KMS-11 (cell line): Measurements from ENCODE around the gene YIF1A.
A peak's percentile ranks its signal among the peaks of the same experiment; 100 is the strongest.
"Not testable (repeated sequence)": the region's sequence is repeated elsewhere in the genome, so short reads cannot be mapped to it uniquely, and the experiment has no call there.

Experiments
- H2AFZ ChIP-seq: fragments of 200-600 bp; sonication (generic); 2 replicates; pipeline ENCODE4 v1.6.1; 2016; ENCODE audit warnings: antibody characterized with exemption, mixed run types, low read depth
- H3K27ac ChIP-seq: fragments of 200-600 bp; sonication (generic); 2 replicates; pipeline ENCODE4 v1.6.1; 2016; ENCODE audit warnings: mild to moderate bottlenecking, mixed run types
- H3K27me3 ChIP-seq: fragments of 200-600 bp; sonication (generic); 2 replicates; pipeline ENCODE4 v1.6.1; 2017; ENCODE audit warnings: mild to moderate bottlenecking, low read depth, mixed run types, moderate library complexity; ENCODE audit not compliant: insufficient read depth
- H3K36me3 ChIP-seq: fragments of 200-600 bp; sonication (generic); 2 replicates; pipeline ENCODE4 v1.6.1; 2017; ENCODE audit warnings: mild to moderate bottlenecking, mixed run types; ENCODE audit not compliant: insufficient read depth
- H3K4me1 ChIP-seq: fragments of 200-600 bp; sonication (generic); 2 replicates; pipeline ENCODE4 v1.6.1; 2016; ENCODE audit warnings: mild to moderate bottlenecking, low read depth, mixed run types; ENCODE audit not compliant: poor library complexity, severe bottlenecking
- H3K4me2 ChIP-seq: fragments of 200-600 bp; sonication (generic); 2 replicates; pipeline ENCODE4 v1.7.0; 2016; ENCODE audit warnings: mild to moderate bottlenecking, mixed run types
- H3K4me3 ChIP-seq: fragments of 200-600 bp; sonication (generic); IDR thresholded peaks from 2 replicates; pipeline ENCODE4 v1.6.1; 2017; ENCODE audit warnings: low read depth, low read length, mixed read lengths; ENCODE audit not compliant: insufficient read depth
- H3K79me2 ChIP-seq: fragments of 200-600 bp; sonication (generic); 2 replicates; pipeline ENCODE4 v1.6.1; 2016; ENCODE audit warnings: low read depth, mixed run types; ENCODE audit not compliant: insufficient read depth
- H3K9ac ChIP-seq: fragments of 200-600 bp; sonication (generic); 2 replicates; pipeline ENCODE4 v1.6.1; 2016; ENCODE audit warnings: mild to moderate bottlenecking, mixed run types
- H4K20me1 ChIP-seq: fragments of 200-600 bp; sonication (generic); 2 replicates; pipeline ENCODE4 v1.6.1; 2016; ENCODE audit warnings: mild to moderate bottlenecking, mixed run types; ENCODE audit not compliant: insufficient read depth
- TF ChIP-seq, protein P1 (sequence below): fragments of 200-600 bp; sonication (generic); conservative IDR thresholded peaks from 2 replicates; pipeline ENCODE4 v1.6.1; 2017; ENCODE audit warnings: low read depth, mild to moderate bottlenecking, antibody characterized with exemption, low read length, moderate library complexity, mixed read lengths

The YIF1A gene

GRCh38 chr11:66258473-66258893, 30.5 kb downstream of the YIF1A start:
- Histone ChIP-seq H3K27me3 (no peaks in the 10 kb centered on the region), H3K27ac (peak overlapping the region; percentile 49; the same call in 1 of the 2 replicates), H3K36me3 (no peaks in the 10 kb centered on the region), H3K79me2 (peaks cover 9% of the 10 kb centered on the region; the same call in 1 of the 2 replicates), H3K4me1 (peaks cover 15% of the 10 kb centered on the region), H3K4me2 (peak overlapping the region; percentile 99), H4K20me1 (no peaks in the 10 kb centered on the region), H3K4me3 (no peak overlapping the region), H2AFZ (peak overlapping the region; percentile 93; the same call in 1 of the 2 replicates), H3K9ac (peak overlapping the region; percentile 71)
- TF ChIP-seq, protein P1, sequence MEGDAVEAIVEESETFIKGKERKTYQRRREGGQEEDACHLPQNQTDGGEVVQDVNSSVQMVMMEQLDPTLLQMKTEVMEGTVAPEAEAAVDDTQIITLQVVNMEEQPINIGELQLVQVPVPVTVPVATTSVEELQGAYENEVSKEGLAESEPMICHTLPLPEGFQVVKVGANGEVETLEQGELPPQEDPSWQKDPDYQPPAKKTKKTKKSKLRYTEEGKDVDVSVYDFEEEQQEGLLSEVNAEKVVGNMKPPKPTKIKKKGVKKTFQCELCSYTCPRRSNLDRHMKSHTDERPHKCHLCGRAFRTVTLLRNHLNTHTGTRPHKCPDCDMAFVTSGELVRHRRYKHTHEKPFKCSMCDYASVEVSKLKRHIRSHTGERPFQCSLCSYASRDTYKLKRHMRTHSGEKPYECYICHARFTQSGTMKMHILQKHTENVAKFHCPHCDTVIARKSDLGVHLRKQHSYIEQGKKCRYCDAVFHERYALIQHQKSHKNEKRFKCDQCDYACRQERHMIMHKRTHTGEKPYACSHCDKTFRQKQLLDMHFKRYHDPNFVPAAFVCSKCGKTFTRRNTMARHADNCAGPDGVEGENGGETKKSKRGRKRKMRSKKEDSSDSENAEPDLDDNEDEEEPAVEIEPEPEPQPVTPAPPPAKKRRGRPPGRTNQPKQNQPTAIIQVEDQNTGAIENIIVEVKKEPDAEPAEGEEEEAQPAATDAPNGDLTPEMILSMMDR = peak; percentile 34; the same call in 1 of the 2 replicates

DNA sequence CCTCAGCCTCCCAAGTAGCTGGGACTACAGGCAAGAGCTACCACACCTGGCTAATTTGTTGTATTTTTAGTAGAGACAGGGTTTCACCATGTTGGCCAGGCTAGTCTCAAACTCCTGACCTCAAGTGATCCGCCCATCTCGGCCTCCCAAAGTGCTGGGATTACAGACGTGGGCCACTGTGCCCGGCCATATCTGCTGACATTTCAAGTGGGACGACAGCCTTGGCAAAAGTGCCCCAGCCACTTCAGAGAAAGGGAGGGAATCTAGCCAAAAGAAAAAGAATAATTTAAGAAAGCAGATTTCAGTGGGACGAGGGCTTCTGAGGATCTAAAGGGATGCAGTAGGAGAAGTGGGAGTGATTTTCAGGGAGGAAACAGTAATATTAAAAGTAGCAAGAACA, 35.9 kb downstream of the YIF1A start:
- H3K79me2 ChIP-seq, H3K36me3 ChIP-seq, H3K27ac ChIP-seq, H2AFZ ChIP-seq, H4K20me1 ChIP-seq, H3K4me3 ChIP-seq, H3K4me1 ChIP-seq, H3K27me3 ChIP-seq, H3K9ac ChIP-seq, H3K4me2 ChIP-seq: not testable (repeated sequence)

GRCh38 chr11:66251809-66252208, 37.1 kb downstream of the YIF1A start:
- no peak overlapping the region for H3K4me2 ChIP-seq
- H3K4me3 ChIP-seq = no peak overlapping the region
- no peaks in the 10 kb centered on the region for H4K20me1 ChIP-seq
- no peak overlapping the region for H3K9ac ChIP-seq
- peaks cover 9% of the 10 kb centered on the region for H3K4me1 ChIP-seq
- H3K36me3 ChIP-seq = no peaks in the 10 kb centered on the region
- no peak overlapping the region for H2AFZ ChIP-seq
- no peaks in the 10 kb centered on the region for H3K27me3 ChIP-seq
- H3K27ac ChIP-seq = no peak overlapping the region
- TF ChIP-seq, protein P1 = no peak
- H3K79me2 ChIP-seq = no peaks in the 10 kb centered on the region

DNA sequence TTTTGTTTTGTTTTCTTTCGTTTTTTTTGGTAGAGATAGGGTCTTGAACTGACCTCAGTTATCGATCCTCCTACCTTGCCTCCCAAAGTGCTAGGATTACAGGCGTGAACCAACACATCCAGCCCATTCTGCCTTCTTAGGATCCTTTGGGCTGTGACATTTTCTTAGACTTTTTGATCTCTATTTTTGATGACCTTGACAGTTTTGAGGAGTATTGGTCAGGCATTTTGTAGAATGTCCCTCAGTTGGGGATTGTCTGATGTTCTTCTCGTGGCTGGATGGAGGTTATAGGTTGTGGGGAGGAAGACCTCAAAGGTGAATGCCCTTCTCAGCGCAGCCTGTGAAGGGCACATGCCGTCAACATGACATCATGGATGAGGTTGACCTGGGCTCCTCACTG, 40.0 kb downstream of the YIF1A start:
- Histone ChIP-seq H3K4me2 (no peak overlapping the region), H2AFZ (no peak overlapping the region), H3K27me3 (no peaks in the 10 kb centered on the region), H3K27ac (no peak overlapping the region), H4K20me1 (no peaks in the 10 kb centered on the region), H3K79me2 (no peaks in the 10 kb centered on the region), H3K4me1 (no peaks in the 10 kb centered on the region), H3K9ac (no peak overlapping the region), H3K4me3 (no peak overlapping the region), H3K36me3 (no peaks in the 10 kb centered on the region)
- TF ChIP-seq, protein P1 = no peak

DNA sequence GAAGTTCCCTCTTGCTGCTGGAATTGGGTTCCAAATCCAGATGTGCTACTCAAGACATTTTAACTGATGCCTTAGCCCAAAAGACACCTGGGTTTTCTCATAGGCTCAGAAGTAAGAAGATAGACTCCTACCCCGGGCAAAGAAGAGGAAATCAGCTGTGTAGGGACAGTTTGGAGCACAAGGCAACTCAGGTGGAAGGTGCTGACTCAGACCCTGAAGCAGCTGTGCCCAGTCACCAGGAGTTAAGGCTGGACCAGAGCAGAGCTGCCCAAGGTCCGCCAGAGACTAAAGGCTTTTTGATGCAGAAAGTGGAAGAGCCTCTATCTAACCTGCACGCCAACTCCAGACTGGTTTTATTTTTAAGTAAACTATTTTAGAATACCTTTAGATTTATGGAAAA, 41.1 kb downstream of the YIF1A start:
- TF ChIP-seq, protein P1 = no peak
- Histone ChIP-seq H4K20me1 (no peaks in the 10 kb centered on the region), H3K27me3 (no peaks in the 10 kb centered on the region), H3K27ac (no peak overlapping the region), H3K36me3 (no peaks in the 10 kb centered on the region), H3K79me2 (no peaks in the 10 kb centered on the region), H3K4me3 (no peak overlapping the region), H3K4me1 (no peaks in the 10 kb centered on the region), H3K9ac (no peak overlapping the region), H2AFZ (no peak overlapping the region), H3K4me2 (no peak overlapping the region)
